Transverse colon (tissue), 4 donors: Measurements from ENCODE around the gene EIF4EBP2.

Experiments used
- CTCF ChIP-seq, 5 experiments: fragments of 200-600 bp in 3 of 5; fragments of 450-650 bp in 2 of 5; sonication (generic) in 3 of 5; IDR thresholded peaks; 1 replicate in 2 of 5; 2 replicates in 3 of 5; pipeline ENCODE4 v1.5.1; 2016 to 2017; ENCODE audit warnings: antibody characterized with exemption in 5 of 5, inconsistent platforms in 3 of 5, mild to moderate bottlenecking in 2 of 5, moderate library complexity in 1 of 5
- POLR2AphosphoS5 ChIP-seq, 3 donors: sonication (generic); formaldehyde crosslinking; IDR thresholded peaks; one replicate each; pipeline ENCODE4 v1.6.1; 2016; ENCODE audit warnings: antibody characterized with exemption in 3 of 3

- TF ChIP-seq CTCF (IDR thresholded peaks at IDR 0.05) (peak in 1 of 5 experiments; percentile 18), POLR2AphosphoS5 (IDR thresholded peaks at IDR 0.05) (peak; percentile 46 to 82 (median 81))
Observed at GRCh38 chr10:70430493-70431445, 26.8 kb downstream of the EIF4EBP2 start.
